ENCODE data around the gene HOMER2. TPM values are rescaled to one million over a fixed set of nuclear protein-coding genes. Genes with fewer than 3 reads are reported as not detected.

Gene HOMER2
- total RNA-seq, 1 experiment from 2014 or later = 22.6 TPM

DNA sequence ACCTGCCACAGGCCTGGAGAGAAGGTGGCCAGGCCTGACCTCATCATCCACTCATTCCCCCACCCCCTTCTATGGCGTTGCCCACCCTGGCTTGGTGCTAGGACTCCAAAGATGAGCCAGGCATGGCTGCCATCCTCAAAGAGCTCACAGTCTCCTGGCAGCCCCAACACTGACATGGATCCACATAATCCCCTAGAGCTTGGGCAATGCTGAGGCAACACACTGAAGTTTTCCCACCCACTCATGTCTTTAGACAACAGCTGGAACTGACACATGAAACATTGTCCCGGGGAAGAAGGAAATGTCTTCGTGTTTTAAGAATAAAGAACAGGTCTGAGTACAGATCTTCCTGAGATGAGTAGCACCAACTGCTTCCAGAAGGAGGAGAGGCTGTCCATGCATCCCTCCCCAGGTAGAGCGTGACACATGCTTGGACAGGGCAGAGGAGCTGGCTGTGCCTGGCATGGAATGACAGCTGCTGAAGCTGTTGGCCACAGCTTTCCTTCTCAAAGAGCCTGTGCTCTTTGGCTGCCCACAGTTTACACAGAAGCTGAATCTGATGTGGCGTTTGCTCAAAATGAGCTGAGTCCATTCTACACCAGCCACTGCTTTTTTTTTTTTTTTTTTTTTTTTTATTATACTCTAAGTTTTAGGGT, 70.1 kb downstream of the HOMER2 start:
- no peaks in the 10 kb centered on the region for H3F3A ChIP-seq (ENCODE audit: low read length, unreplicated experiment)
- intact Hi-C loops (cut with micrococcal nuclease) = no loop called here
- H4K20me1 ChIP-seq (ENCODE audit: low read length) = no peaks in the 10 kb centered on the region
- CTCF ChIA-PET = no interaction called here
- H3K9me2 ChIP-seq (replicated peaks; ENCODE audit: low read length) = no peaks in the 10 kb centered on the region
- no peaks in the 10 kb centered on the region for H3K79me2 ChIP-seq (ENCODE audit: low read length)
- TF ChIP-seq EZH2 (IDR thresholded peaks at IDR 0.05; ENCODE audit: low read length, unreplicated experiment) = no peak
- TF ChIP-seq EZH2phosphoT487 (IDR thresholded peaks at IDR 0.05; ENCODE audit: borderline replicate concordance, low read length) = no peak
- TF ChIP-seq, protein P1, sequence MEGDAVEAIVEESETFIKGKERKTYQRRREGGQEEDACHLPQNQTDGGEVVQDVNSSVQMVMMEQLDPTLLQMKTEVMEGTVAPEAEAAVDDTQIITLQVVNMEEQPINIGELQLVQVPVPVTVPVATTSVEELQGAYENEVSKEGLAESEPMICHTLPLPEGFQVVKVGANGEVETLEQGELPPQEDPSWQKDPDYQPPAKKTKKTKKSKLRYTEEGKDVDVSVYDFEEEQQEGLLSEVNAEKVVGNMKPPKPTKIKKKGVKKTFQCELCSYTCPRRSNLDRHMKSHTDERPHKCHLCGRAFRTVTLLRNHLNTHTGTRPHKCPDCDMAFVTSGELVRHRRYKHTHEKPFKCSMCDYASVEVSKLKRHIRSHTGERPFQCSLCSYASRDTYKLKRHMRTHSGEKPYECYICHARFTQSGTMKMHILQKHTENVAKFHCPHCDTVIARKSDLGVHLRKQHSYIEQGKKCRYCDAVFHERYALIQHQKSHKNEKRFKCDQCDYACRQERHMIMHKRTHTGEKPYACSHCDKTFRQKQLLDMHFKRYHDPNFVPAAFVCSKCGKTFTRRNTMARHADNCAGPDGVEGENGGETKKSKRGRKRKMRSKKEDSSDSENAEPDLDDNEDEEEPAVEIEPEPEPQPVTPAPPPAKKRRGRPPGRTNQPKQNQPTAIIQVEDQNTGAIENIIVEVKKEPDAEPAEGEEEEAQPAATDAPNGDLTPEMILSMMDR (conservative IDR thresholded peaks at IDR 0.05; ENCODE audit: low read depth, low read length) = no peak
- POLR2A ChIA-PET (ENCODE audit: unreplicated experiment) = no interaction called here
- H3K9me3 ChIP-seq (ENCODE audit: low read length) = no peaks in the 10 kb centered on the region
- no peak overlapping the region for H3K27ac ChIP-seq (ENCODE audit: low read length)
- H3K4me2 ChIP-seq (ENCODE audit: low read length) = no peak overlapping the region
- H3K27me3 ChIP-seq (ENCODE audit: low read length) = no peaks in the 10 kb centered on the region
- no peaks in the 10 kb centered on the region for H3K4me1 ChIP-seq (ENCODE audit: insufficient read depth, low read length)
- H2AFZ ChIP-seq (ENCODE audit: low read length) = no peak overlapping the region
- no TSS peak for BruUV-seq (replicated peaks)
- H3K36me3 ChIP-seq (ENCODE audit: low read depth, low read length) = no peaks in the 10 kb centered on the region
- H3K4me3 ChIP-seq (ENCODE audit: low read length) = no peak overlapping the region
- ATAC-seq = no peak
- no peak for DNase-seq
- no peak overlapping the region for H3K9ac ChIP-seq (ENCODE audit: low read length)

DNA sequence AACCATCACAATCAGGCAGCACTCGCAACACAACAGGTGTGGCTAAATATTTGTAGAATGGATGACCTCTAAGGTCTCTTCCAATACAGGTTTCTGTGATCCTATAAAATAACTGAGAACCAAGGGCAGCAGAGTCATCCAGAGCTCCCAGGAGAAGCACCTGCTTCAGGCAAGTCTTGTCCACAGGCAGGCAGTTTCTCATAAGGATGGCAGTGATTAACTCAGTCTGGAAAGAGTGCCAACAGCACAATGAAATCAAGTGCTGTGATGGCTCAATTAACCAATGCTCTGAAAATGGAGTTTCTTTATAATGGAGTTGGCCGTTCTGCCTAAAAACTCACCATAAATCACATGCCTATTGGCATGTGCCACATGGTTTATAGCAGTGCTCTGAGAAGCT, 70.8 kb downstream of the HOMER2 start:
- Histone ChIP-seq H3K27ac (ENCODE audit: low read length) (no peak overlapping the region), H3K27me3 (ENCODE audit: low read length) (no peaks in the 10 kb centered on the region), H4K20me1 (ENCODE audit: low read length) (no peaks in the 10 kb centered on the region), H3K9me3 (ENCODE audit: low read length) (no peaks in the 10 kb centered on the region), H3K9me2 (replicated peaks; ENCODE audit: low read length) (no peaks in the 10 kb centered on the region), H2AFZ (ENCODE audit: low read length) (no peak overlapping the region), H3K36me3 (ENCODE audit: low read depth, low read length) (no peaks in the 10 kb centered on the region), H3K4me2 (ENCODE audit: low read length) (no peak overlapping the region), H3K79me2 (ENCODE audit: low read length) (no peaks in the 10 kb centered on the region), H3K4me3 (ENCODE audit: low read length) (no peak overlapping the region), H3F3A (ENCODE audit: low read length, unreplicated experiment) (no peaks in the 10 kb centered on the region), H3K4me1 (ENCODE audit: insufficient read depth, low read length) (no peaks in the 10 kb centered on the region), H3K9ac (ENCODE audit: low read length) (no peak overlapping the region)
- ChIA-PET POLR2A (ENCODE audit: unreplicated experiment) (no interaction called here), CTCF (no interaction called here)
- no TSS peak for BruUV-seq (replicated peaks)
- ATAC-seq (no peak), DNase-seq (no peak)
- TF ChIP-seq, protein P1 (conservative IDR thresholded peaks at IDR 0.05; ENCODE audit: low read depth, low read length) = no peak
- no peak for TF ChIP-seq EZH2 (IDR thresholded peaks at IDR 0.05; ENCODE audit: low read length, unreplicated experiment)
- no peak for TF ChIP-seq EZH2phosphoT487 (IDR thresholded peaks at IDR 0.05; ENCODE audit: borderline replicate concordance, low read length)
- intact Hi-C loops (cut with micrococcal nuclease) = no loop called here

DNA sequence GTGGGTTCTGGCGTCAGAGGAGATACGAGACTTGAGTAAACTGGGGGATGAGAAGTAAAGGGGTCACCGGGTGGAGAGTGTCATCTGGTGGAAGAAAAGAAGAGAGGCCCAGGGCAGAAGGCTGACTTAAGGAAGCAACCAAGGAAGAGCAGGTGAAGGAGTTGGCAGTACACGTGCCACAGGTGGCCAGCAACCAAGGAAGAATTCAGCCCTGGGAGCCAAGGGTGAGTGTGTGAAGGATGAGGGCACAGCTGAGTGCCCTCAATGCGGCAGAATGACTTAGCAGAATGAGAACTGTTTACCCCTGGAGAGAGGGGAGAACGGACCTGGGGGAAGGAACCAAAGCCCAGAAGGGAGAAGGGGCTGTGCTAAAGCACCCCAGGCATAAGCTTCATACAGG, 71.8 kb downstream of the HOMER2 start:
- TF ChIP-seq EZH2phosphoT487 (IDR thresholded peaks at IDR 0.05; ENCODE audit: borderline replicate concordance, low read length) = no peak
- TF ChIP-seq EZH2 (IDR thresholded peaks at IDR 0.05; ENCODE audit: low read length, unreplicated experiment) = no peak
- Histone ChIP-seq H3K4me3 (ENCODE audit: low read length) (no peak overlapping the region), H3K36me3 (ENCODE audit: low read depth, low read length) (no peaks in the 10 kb centered on the region), H4K20me1 (ENCODE audit: low read length) (no peaks in the 10 kb centered on the region), H3K27ac (ENCODE audit: low read length) (no peak overlapping the region), H3K9me3 (ENCODE audit: low read length) (no peaks in the 10 kb centered on the region), H3F3A (ENCODE audit: low read length, unreplicated experiment) (peaks cover 6% of the 10 kb centered on the region), H3K4me1 (ENCODE audit: insufficient read depth, low read length) (peaks cover 9% of the 10 kb centered on the region), H3K9ac (ENCODE audit: low read length) (no peak overlapping the region), H3K9me2 (replicated peaks; ENCODE audit: low read length) (no peaks in the 10 kb centered on the region), H3K27me3 (ENCODE audit: low read length) (no peaks in the 10 kb centered on the region), H3K4me2 (ENCODE audit: low read length) (no peak overlapping the region), H3K79me2 (ENCODE audit: low read length) (no peaks in the 10 kb centered on the region), H2AFZ (ENCODE audit: low read length) (no peak overlapping the region)
- ChIA-PET POLR2A (ENCODE audit: unreplicated experiment) (no interaction called here), CTCF (no interaction called here)
- intact Hi-C loops (cut with micrococcal nuclease) = no loop called here
- DNase-seq (no peak), ATAC-seq (no peak)
- BruUV-seq (replicated peaks) = no TSS peak

Data from PC-3 (cell line).